ENCODE data around the gene SORCS1. TPM values are rescaled to one million over a fixed set of nuclear protein-coding genes. Genes with fewer than 3 reads are reported as not detected.

Gene SORCS1
- total and polyA plus RNA-seq, 2 of the 13 experiments (the other 11 are each of a cell fraction or from before 2014, with no cell fraction given) = not detected

GRCh38 chr10:107059068-107059804 lies 105.3 kb downstream of the SORCS1 start (continued):
- no peak for TF ChIP-seq KLF9 (CRISPR knock-in tag; IDR thresholded peaks at IDR 0.05; ENCODE audit: low read depth)

DNA sequence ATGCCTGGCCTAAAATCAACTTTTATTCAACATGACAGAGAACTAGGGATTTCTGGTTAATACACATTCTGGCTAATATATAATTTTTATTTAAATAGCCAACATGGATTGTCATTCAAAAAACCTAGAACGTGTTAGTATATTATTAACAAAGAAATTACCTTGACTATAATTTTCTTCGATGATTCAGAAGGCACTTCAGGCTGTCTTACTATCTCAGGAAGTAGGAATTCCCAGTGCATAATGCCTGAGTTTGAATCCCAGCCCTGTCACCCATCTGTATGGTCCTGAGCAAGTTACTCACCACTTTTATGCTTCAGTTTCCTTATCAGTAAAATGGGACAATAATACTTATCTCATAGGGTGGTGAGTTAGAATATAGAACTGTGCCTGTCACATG lies 106.2 kb downstream of the SORCS1 start:
- Histone ChIP-seq H3K27ac (ENCODE audit: extremely low read length, insufficient read depth, low read length) (no peak overlapping the region), H3K79me2 (ENCODE audit: insufficient read depth, low read length) (no peaks in the 10 kb centered on the region), H3K4me3 (replicated peaks in 1 of 3; ENCODE audit: insufficient read depth in 1 of 3, low read depth in 2 of 3, low read length in 3 of 3) (no peak overlapping the region), H4K20me1 (ENCODE audit: insufficient read depth, low read length) (no peaks in the 10 kb centered on the region), H3K4me2 (ENCODE audit: low read depth, low read length) (no peak overlapping the region), H3K9me3 (ENCODE audit: low read length) (peaks cover 28% of the 10 kb centered on the region), H3K9ac (ENCODE audit: insufficient read depth, low read depth, low read length) (no peak overlapping the region), H3K27me3 (ENCODE audit: control insufficient read depth in 1 of 2, insufficient read depth in 2 of 2, low read length in 2 of 2) (no peaks in the 10 kb centered on the region), H2AFZ (ENCODE audit: low read length) (no peak overlapping the region), H3K36me3 (replicated peaks in 1 of 2; ENCODE audit: control insufficient read depth in 1 of 2, insufficient read depth in 2 of 2, low read length in 2 of 2) (no peaks in the 10 kb centered on the region), H3K4me1 (ENCODE audit: insufficient read depth, low read length) (no peaks in the 10 kb centered on the region)
- 12% methylated on average over 2 of the region's 2 CpGs for WGBS (ENCODE audit: low lambda C conversion rate)
- TF ChIP-seq ZNF460 (CRISPR knock-in tag; IDR thresholded peaks at IDR 0.05; ENCODE audit: borderline replicate concordance) (no peak), KMT2A (CRISPR knock-in tag; IDR thresholded peaks at IDR 0.05) (no peak), ISX (CRISPR knock-in tag; conservative IDR thresholded peaks at IDR 0.05) (no peak), AGO2 (optimal IDR thresholded peaks at IDR 0.05; ENCODE audit: low read depth, low read length) (no peak), RXRB (CRISPR knock-in tag; IDR thresholded peaks at IDR 0.05; ENCODE audit: borderline replicate concordance) (no peak), RCOR2 (CRISPR knock-in tag; IDR thresholded peaks at IDR 0.05) (no peak), ETS1 (CRISPR knock-in tag; IDR thresholded peaks at IDR 0.05) (no peak), ZBTB7A (CRISPR knock-in tag; IDR thresholded peaks at IDR 0.05) (no peak), ZNF746 (CRISPR knock-in tag; IDR thresholded peaks at IDR 0.05) (no peak), CEBPZ (IDR thresholded peaks at IDR 0.05; ENCODE audit: low read length) (no peak), CENPT (CRISPR knock-in tag; IDR thresholded peaks at IDR 0.05; ENCODE audit: low read depth) (no peak), ZFP36 (IDR thresholded peaks at IDR 0.05; ENCODE audit: borderline replicate concordance, low read depth, low read length, partially characterized antibody) (no peak)
- no peak for FAIRE-seq
- BruUV-seq (replicated peaks) = no TSS peak
- CTCF ChIA-PET (ENCODE audit: low intra/inter-chr PET ratio, low total read pairs) = no interaction called here
- no peak for ATAC-seq
- POLR2A ChIA-PET = no interaction called here
- no peak for DNase-seq (ENCODE audit: low spot score)
- in situ Hi-C loops (cut with HindIII; ENCODE audit: extremely low pct_ligation_motif_present, low pct_unique_long_range_greater_than_20kb) = no loop called here
- intact Hi-C loops (cut with micrococcal nuclease; ENCODE audit: unreplicated experiment) = no loop called here

All from HepG2 (cell line).